Stimulated activated CD4-positive, alpha-beta T cell treated with anti-CD3 and anti-CD28 coated beads, Interleukin-2, amount 100 ng/mL, for 24 hours (primary cell): ENCODE data around the gene FBXO3.
A peak's percentile ranks its signal among the peaks of the same experiment; 100 is the strongest.
"Not testable (repeated sequence)": the region's sequence is repeated elsewhere in the genome, so short reads cannot be mapped to it uniquely, and the experiment has no call there.

Source experiments
- DNase-seq, 2 donors: peaks; one replicate each; pipeline ENCODE4 v3.0.0-alpha.2; 2020

FBXO3 gene

GRCh38 chr11:33773987-33774735 is at the start of gene FBXO3:
Gene FBXO3 (minus strand): TSS chr11:33774520. CDS start chr11:33774497, 23 bp downstream.
- peak; percentile 80 to 81 for DNase-seq

- not testable (repeated sequence) for DNase-seq
These were observed 48.7 kb upstream of the FBXO3 start for GRCh38 chr11:33822981-33823380.

GRCh38 chr11:33819278-33820035 is 45.1 kb upstream of the FBXO3 start:
- DNase-seq = no peak

GRCh38 chr11:33808228-33808828 is 34.0 kb upstream of the FBXO3 start:
- peak; percentile 92 to 95 for DNase-seq

- no peak for DNase-seq
These were observed 30.2 kb upstream of the FBXO3 start for GRCh38 chr11:33804471-33804870.

- DNase-seq = peak in 1 of 2 donors; percentile 33
These were observed 28.1 kb upstream of the FBXO3 start for GRCh38 chr11:33802194-33802950.

GRCh38 chr11:33801821-33802193 is 27.5 kb upstream of the FBXO3 start:
- DNase-seq = no peak

GRCh38 chr11:33797879-33798278 is 23.6 kb upstream of the FBXO3 start:
- DNase-seq = no peak

GRCh38 chr11:33790040-33790439 is 15.7 kb upstream of the FBXO3 start:
- no peak for DNase-seq

- not testable (repeated sequence) for DNase-seq
These were observed 13.8 kb upstream of the FBXO3 start for GRCh38 chr11:33788095-33788494.

GRCh38 chr11:33787076-33787475 is 12.8 kb upstream of the FBXO3 start:
- DNase-seq = no peak

GRCh38 chr11:33785609-33786008 is 11.3 kb upstream of the FBXO3 start:
- DNase-seq = no peak

GRCh38 chr11:33779849-33780528 is 5.7 kb upstream of the FBXO3 start:
- DNase-seq = no peak

- no peak for DNase-seq
These were observed 4.4 kb upstream of the FBXO3 start for GRCh38 chr11:33778675-33779074.

- DNase-seq = no peak
These were observed 3.6 kb upstream of the FBXO3 start for GRCh38 chr11:33777906-33778305.

- DNase-seq = no peak
These were observed 1.6 kb upstream of the FBXO3 start for GRCh38 chr11:33775832-33776470.

GRCh38 chr11:33775467-33775807 is 1.1 kb upstream of the FBXO3 start:
- DNase-seq = no peak

GRCh38 chr11:33774736-33775466 is 581 bp upstream of the FBXO3 start:
- DNase-seq = no peak

- DNase-seq = peak; percentile 24 to 39
These were observed 825 bp downstream of the FBXO3 start for GRCh38 chr11:33773404-33773986.

- no peak for DNase-seq
These were observed 1.4 kb downstream of the FBXO3 start for GRCh38 chr11:33772870-33773269.

- DNase-seq = no peak
These were observed 2.0 kb downstream of the FBXO3 start for GRCh38 chr11:33772300-33772699.
